Neural cell (in vitro differentiated cells): ENCODE data around the gene UIMC1. TPM values are rescaled to one million over a fixed set of nuclear protein-coding genes. Genes with fewer than 3 reads are reported as not detected.

Experiments used
- H2AFZ ChIP-seq: fragments of 200-600, 300-800 bp; sonication (generic), shearing (Covaris generic); 2 replicates; pipeline ENCODE4 v1.6.0; 2014; ENCODE audit warnings: low read depth, mild to moderate bottlenecking, antibody characterized with exemption, low read length, moderate library complexity
- H3F3A ChIP-seq: fragments of 200-600 bp; shearing (Covaris generic); 2 replicates; pipeline ENCODE4 v1.6.1; 2016; ENCODE audit warnings: mild to moderate bottlenecking, moderate library complexity, mixed read lengths, antibody characterized with exemption, low read length; ENCODE audit not compliant: insufficient read depth, poor library complexity, severe bottlenecking
- H3K27ac ChIP-seq: fragments of 200-600, 300-800 bp; sonication (generic), shearing (Covaris generic); 2 replicates; pipeline ENCODE4 v1.5.1; 2014; ENCODE audit warnings: mild to moderate bottlenecking, low read length, moderate library complexity
- H3K27me3 ChIP-seq: fragments of 300-800, 200-600 bp; sonication (generic), shearing (Covaris generic); 2 replicates; pipeline ENCODE4 v1.6.0; 2014; ENCODE audit warnings: mild to moderate bottlenecking, low read depth, low read length, moderate library complexity; ENCODE audit not compliant: insufficient read depth
- H3K36me3 ChIP-seq: fragments of 300-800, 200-600 bp; sonication (generic), shearing (Covaris generic); 2 replicates; pipeline ENCODE4 v1.5.1; 2014; ENCODE audit warnings: mild to moderate bottlenecking, antibody characterized with exemption, low read length, moderate library complexity; ENCODE audit not compliant: insufficient read depth
- H3K4me2 ChIP-seq: fragments of 300-800, 200-600 bp; sonication (generic), shearing (Covaris generic); 2 replicates; pipeline ENCODE4 v1.6.0; 2014; ENCODE audit warnings: mild to moderate bottlenecking, low read length
- H3K4me3 ChIP-seq: fragments of 300-800, 200-600 bp; sonication (generic), shearing (Covaris generic); 2 replicates; pipeline ENCODE4 v1.5.1; 2014; ENCODE audit warnings: mild to moderate bottlenecking, low read length, moderate library complexity
- H3K79me2 ChIP-seq: fragments of 200-600 bp; shearing (Covaris generic); replicated peaks from 2 replicates; pipeline ENCODE4 v1.6.0; 2014; ENCODE audit warnings: mild to moderate bottlenecking, low read length, moderate library complexity; ENCODE audit not compliant: insufficient read depth
- H3K9ac ChIP-seq: fragments of 300-800, 200-600 bp; sonication (generic), shearing (Covaris generic); 2 replicates; pipeline ENCODE4 v1.6.1; 2016; ENCODE audit warnings: mild to moderate bottlenecking, low read length, mixed read lengths
- H3K9me2 ChIP-seq: fragments of 200-600 bp; shearing (Covaris generic); 2 replicates; pipeline ENCODE4 v1.6.1; 2016; ENCODE audit warnings: mild to moderate bottlenecking, low read length, mixed read lengths; ENCODE audit not compliant: insufficient read depth
- H3K9me3 ChIP-seq: fragments of 200-600, 300-800 bp; sonication (generic), shearing (Covaris generic); 2 replicates; pipeline ENCODE4 v1.6.1; 2016; ENCODE audit warnings: mild to moderate bottlenecking, mixed run types, low read length, moderate library complexity, mixed read lengths
- H4K20me1 ChIP-seq: fragments of 200-600 bp; shearing (Covaris generic); 2 replicates; pipeline ENCODE4 v1.6.1; 2016; ENCODE audit warnings: mild to moderate bottlenecking, mixed run types; ENCODE audit not compliant: insufficient read depth
- EP300 ChIP-seq: fragments of 450-650 bp; conservative IDR thresholded peaks from 2 replicates; pipeline ENCODE4 v1.6.1; 2014; ENCODE audit warnings: antibody characterized with exemption, mild to moderate bottlenecking, moderate library complexity; ENCODE audit not compliant: poor library complexity, severe bottlenecking
- EZH2 ChIP-seq: fragments of 200-600, 300-800 bp; shearing (Covaris generic), sonication (generic); IDR thresholded peaks from 2 replicates; pipeline ENCODE4 v1.6.1; 2014; ENCODE audit warnings: antibody characterized with exemption, low read length, borderline replicate concordance, mild to moderate bottlenecking; ENCODE audit not compliant: insufficient read depth, poor library complexity, severe bottlenecking
- MXI1 ChIP-seq: fragments of 450-650 bp; conservative IDR thresholded peaks from 2 replicates; pipeline ENCODE4 v1.6.1; 2014; ENCODE audit warnings: antibody characterized with exemption, mild to moderate bottlenecking; ENCODE audit not compliant: poor library complexity, severe bottlenecking
- POLR2AphosphoS5 ChIP-seq: IDR thresholded peaks from 2 replicates; pipeline ENCODE4 v1.6.1; 2012
- RAD21 ChIP-seq: fragments of 450-650 bp; conservative IDR thresholded peaks from 2 replicates; pipeline ENCODE4 v1.6.1; 2014; ENCODE audit warnings: antibody characterized with exemption, mild to moderate bottlenecking, moderate library complexity
- SMC3 ChIP-seq: fragments of 450-650 bp; conservative IDR thresholded peaks from 2 replicates; pipeline ENCODE4 v1.6.1; 2014; ENCODE audit warnings: antibody characterized with exemption, mild to moderate bottlenecking, moderate library complexity; ENCODE audit not compliant: poor library complexity
- TAF1 ChIP-seq: IDR thresholded peaks from 2 replicates; pipeline ENCODE4 v1.6.1; 2012; ENCODE audit warnings: low read depth
- polyA plus RNA-seq: library from polyadenylated mRNA; depleted of rRNA; stranded (reverse); fragments of >200 nt; gene quantifications from 2 replicates; pipeline ENCODE4 v1.2.3, GENCODE V29; 2014
- TF ChIP-seq, protein P1 (sequence below): fragments of 450-650 bp; IDR thresholded peaks from 2 replicates; pipeline ENCODE4 v1.5.1; 2014; ENCODE audit warnings: antibody characterized with exemption, mild to moderate bottlenecking, moderate library complexity; ENCODE audit not compliant: poor library complexity, severe bottlenecking
- TF ChIP-seq, protein P2 (sequence below): IDR thresholded peaks from 2 replicates; pipeline ENCODE4 v1.6.1; 2012; ENCODE audit warnings: borderline replicate concordance

Gene UIMC1
- polyA plus RNA-seq, 1 donor from 2014 or later: 74.0 TPM

DNA sequence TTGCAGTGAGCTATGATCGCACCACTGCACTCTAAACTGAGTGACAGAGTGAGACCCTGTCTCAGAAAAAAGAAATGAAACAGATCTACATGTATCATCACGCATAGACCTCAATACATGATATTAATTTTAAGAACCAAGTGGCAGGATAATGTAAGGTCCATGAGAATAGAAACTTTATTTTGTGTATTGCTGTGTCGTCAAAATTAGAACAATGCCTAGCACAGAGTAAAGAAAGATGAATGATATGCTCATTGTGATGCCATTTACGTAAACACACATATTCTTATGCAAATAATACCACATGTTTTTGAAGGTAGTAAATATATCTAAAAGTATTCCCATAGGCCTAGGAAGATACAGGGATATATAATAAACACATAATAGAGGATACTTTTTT lies 3.6 kb upstream of the UIMC1 start:
- H3K9me3 ChIP-seq: no peaks in the 10 kb centered on the region
- H3F3A ChIP-seq: peaks cover 4% of the 10 kb centered on the region
- H3K27me3 ChIP-seq: no peaks in the 10 kb centered on the region
- H3K4me2 ChIP-seq: no peak overlapping the region
- H3K9ac ChIP-seq: no peak overlapping the region
- H3K9me2 ChIP-seq: no peaks in the 10 kb centered on the region
- H3K36me3 ChIP-seq: no peaks in the 10 kb centered on the region
- H3K27ac ChIP-seq: no peak overlapping the region
- H3K4me3 ChIP-seq: no peak overlapping the region
- TF ChIP-seq POLR2AphosphoS5 (no peak), SMC3 (no peak), RAD21 (no peak), EZH2 (no peak), TAF1 (no peak), EP300 (no peak), MXI1 (no peak)
- TF ChIP-seq, protein P1, sequence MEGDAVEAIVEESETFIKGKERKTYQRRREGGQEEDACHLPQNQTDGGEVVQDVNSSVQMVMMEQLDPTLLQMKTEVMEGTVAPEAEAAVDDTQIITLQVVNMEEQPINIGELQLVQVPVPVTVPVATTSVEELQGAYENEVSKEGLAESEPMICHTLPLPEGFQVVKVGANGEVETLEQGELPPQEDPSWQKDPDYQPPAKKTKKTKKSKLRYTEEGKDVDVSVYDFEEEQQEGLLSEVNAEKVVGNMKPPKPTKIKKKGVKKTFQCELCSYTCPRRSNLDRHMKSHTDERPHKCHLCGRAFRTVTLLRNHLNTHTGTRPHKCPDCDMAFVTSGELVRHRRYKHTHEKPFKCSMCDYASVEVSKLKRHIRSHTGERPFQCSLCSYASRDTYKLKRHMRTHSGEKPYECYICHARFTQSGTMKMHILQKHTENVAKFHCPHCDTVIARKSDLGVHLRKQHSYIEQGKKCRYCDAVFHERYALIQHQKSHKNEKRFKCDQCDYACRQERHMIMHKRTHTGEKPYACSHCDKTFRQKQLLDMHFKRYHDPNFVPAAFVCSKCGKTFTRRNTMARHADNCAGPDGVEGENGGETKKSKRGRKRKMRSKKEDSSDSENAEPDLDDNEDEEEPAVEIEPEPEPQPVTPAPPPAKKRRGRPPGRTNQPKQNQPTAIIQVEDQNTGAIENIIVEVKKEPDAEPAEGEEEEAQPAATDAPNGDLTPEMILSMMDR: no peak
- TF ChIP-seq, protein P2, sequence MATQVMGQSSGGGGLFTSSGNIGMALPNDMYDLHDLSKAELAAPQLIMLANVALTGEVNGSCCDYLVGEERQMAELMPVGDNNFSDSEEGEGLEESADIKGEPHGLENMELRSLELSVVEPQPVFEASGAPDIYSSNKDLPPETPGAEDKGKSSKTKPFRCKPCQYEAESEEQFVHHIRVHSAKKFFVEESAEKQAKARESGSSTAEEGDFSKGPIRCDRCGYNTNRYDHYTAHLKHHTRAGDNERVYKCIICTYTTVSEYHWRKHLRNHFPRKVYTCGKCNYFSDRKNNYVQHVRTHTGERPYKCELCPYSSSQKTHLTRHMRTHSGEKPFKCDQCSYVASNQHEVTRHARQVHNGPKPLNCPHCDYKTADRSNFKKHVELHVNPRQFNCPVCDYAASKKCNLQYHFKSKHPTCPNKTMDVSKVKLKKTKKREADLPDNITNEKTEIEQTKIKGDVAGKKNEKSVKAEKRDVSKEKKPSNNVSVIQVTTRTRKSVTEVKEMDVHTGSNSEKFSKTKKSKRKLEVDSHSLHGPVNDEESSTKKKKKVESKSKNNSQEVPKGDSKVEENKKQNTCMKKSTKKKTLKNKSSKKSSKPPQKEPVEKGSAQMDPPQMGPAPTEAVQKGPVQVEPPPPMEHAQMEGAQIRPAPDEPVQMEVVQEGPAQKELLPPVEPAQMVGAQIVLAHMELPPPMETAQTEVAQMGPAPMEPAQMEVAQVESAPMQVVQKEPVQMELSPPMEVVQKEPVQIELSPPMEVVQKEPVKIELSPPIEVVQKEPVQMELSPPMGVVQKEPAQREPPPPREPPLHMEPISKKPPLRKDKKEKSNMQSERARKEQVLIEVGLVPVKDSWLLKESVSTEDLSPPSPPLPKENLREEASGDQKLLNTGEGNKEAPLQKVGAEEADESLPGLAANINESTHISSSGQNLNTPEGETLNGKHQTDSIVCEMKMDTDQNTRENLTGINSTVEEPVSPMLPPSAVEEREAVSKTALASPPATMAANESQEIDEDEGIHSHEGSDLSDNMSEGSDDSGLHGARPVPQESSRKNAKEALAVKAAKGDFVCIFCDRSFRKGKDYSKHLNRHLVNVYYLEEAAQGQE: no peak
- no peak overlapping the region for H2AFZ ChIP-seq
- no peaks in the 10 kb centered on the region for H4K20me1 ChIP-seq
- H3K79me2 ChIP-seq: peaks cover 3% of the 10 kb centered on the region

DNA sequence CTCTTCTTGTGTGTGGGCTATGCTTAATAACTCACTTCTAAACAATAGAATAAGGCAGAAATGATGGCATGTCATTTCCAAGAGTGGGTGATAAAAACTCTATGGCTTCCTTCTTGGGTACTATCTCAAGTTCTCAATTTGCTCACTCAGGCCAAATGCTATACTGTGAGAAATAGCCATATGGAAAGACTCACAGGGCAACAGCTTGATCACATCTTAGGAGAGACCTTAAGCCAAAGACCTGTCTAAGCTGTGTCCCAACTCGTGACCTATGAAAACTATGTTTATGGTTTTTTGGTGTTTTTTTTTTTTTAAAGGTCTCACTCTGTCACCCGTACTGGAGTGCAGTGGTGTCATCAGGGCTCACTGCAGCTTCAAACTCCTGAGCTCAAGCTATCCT lies 2.1 kb upstream of the UIMC1 start:
- Histone ChIP-seq H3F3A (peaks cover 4% of the 10 kb centered on the region), H3K9me2 (no peaks in the 10 kb centered on the region), H3K4me2 (no peak overlapping the region)

More for the DNA sequence above, 2.1 kb upstream of the UIMC1 start:
- Histone ChIP-seq H3K27ac (no peak overlapping the region), H3K27me3 (no peaks in the 10 kb centered on the region), H3K9ac (no peak overlapping the region), H4K20me1 (no peaks in the 10 kb centered on the region), H3K4me3 (no peak overlapping the region), H3K79me2 (peaks cover 17% of the 10 kb centered on the region), H2AFZ (no peak overlapping the region), H3K36me3 (no peaks in the 10 kb centered on the region), H3K9me3 (no peaks in the 10 kb centered on the region)
- TF ChIP-seq POLR2AphosphoS5 (no peak), EP300 (no peak), EZH2 (no peak), MXI1 (no peak), TAF1 (no peak), SMC3 (no peak), RAD21 (no peak)
- TF ChIP-seq, protein P1: no peak
- TF ChIP-seq, protein P2: no peak
